Psoas muscle (tissue), 8 donors: ENCODE results near the gene WDR70. TPM values are rescaled to one million over a fixed set of nuclear protein-coding genes. Genes with fewer than 3 reads are reported as not detected.
"Not testable (repeated sequence)": the region's sequence is repeated elsewhere in the genome, so short reads cannot be mapped to it uniquely, and the experiment has no call there.

Experiments
- ATAC-seq, 4 donors: fragments of 200-7000 bp; cut with Tn5 transposase; one replicate each; pipeline ENCODE4 v1.9.1; 2020; ENCODE audit warnings: moderate library complexity in 3 of 4, mild to moderate bottlenecking in 2 of 4
- DNase-seq, 2 donors: peaks; one replicate each; pipeline ENCODE4 v3.0.0-alpha.2; 2020
- H3K27ac ChIP-seq: fragments of 200-600 bp; one replicate; pipeline ENCODE4 v1.8.0; 2022
- H3K27me3 ChIP-seq, 3 donors: fragments of 200-600 bp in 1 of 3; one replicate each; pipeline versions ENCODE4 v1.6.1 to v1.8.0; 2013 to 2022; ENCODE audit warnings: low read length in 2 of 3, mild to moderate bottlenecking in 2 of 3, moderate library complexity in 1 of 3; ENCODE audit not compliant: insufficient read depth in 3 of 3
- H3K36me3 ChIP-seq, 2 donors: fragments of 200-600 bp in 1 of 2; one replicate each; pipeline versions ENCODE4 v1.6.1 to v1.8.0; 2013 to 2022; ENCODE audit warnings: low read depth in 1 of 2, mild to moderate bottlenecking in 1 of 2, moderate library complexity in 1 of 2; ENCODE audit not compliant: insufficient read depth in 1 of 2
- H3K4me1 ChIP-seq: fragments of 200-600 bp; one replicate; pipeline ENCODE4 v1.8.0; 2022
- H3K4me3 ChIP-seq: fragments of 200-600 bp; one replicate; pipeline ENCODE4 v1.8.0; 2022; ENCODE audit warnings: mild to moderate bottlenecking
- H3K9me3 ChIP-seq: fragments of 200-600 bp; one replicate; pipeline ENCODE4 v1.8.0; 2022
- CTCF ChIP-seq: fragments of 200-600 bp; IDR thresholded peaks from one replicate; pipeline ENCODE4 v1.8.0; 2022; ENCODE audit warnings: antibody characterized with exemption
- WGBS, 3 donors: extraction: QIAGEN DNeasy Blood & Tissue Kit; methylation state at CpG; one replicate each; pipeline versions ENCODE4 v1.1.6 to v1.1.7; 2013; 5-methylcytosine and 5-hydroxymethylcytosine counted together
- intact Hi-C, 2 donors: fragments of 100-400 bp; cut with DNase I; formaldehyde crosslinking; loops; one replicate each; pipeline versions ENCODE4 v1.11.0 to v1.14.2; 2022
- polyA plus RNA-seq, 3 donors: library from polyadenylated mRNA; stranded (reverse); fragments of 200-250 nt; gene quantifications; one replicate each; pipeline ENCODE4 v1.2.3, GENCODE V29; 2013
- total RNA-seq, 4 donors: library from RNA; stranded (reverse); fragmentation: NEBNext Ultra II Directional in 2 of 4; extraction: Animal tissue kit (Norgen Biotek cat#: 25700) in 2 of 4; gene quantifications; one replicate each; pipeline versions ENCODE4 v1.2.1 to v1.2.4, GENCODE V29; 2021 to 2023
- donor health status: healthy with polysubstance abuse.
- donor health status: DM: no; HTN: no; CAD: no; lungs with moderate emphysema.
- donor health status: Bipolar disorder and iron deficiency.
- donor health status: healthy.
- donor health status: DM: yes; HTN: yes; CAD: no.
- donor health status: DM: no; HTN: no; CAD: no.
- donor health status: DM: no; HTN: no; CAD: no.
- donor health status: DM: yes; HTN: yes; CAD: no.

WDR70 gene
- total and polyA plus RNA-seq, 7 donors = 16.3 to 37.8 (median 26.0) TPM

DNA sequence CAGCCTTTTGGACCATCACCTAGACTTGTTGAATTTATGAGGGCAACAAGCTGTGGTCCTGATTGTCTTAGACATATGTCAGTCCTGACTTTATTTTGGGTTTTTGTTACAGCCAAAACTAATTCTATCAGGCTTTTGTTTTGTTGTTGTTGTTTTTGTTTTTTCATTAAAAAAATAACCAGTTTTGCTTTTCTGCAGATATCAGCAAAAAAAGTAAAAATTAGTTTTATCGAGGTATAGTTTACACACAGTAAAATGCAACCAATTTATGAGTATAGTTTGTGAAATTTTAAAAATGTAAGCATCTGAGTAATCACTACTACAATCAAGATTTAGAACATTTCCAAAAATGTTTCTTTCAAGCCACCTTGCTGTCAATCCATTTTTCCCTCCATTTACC lies 48.9 kb downstream of the WDR70 start:
- Histone ChIP-seq H3K27ac (no peak overlapping the region), H3K4me3 (no peak overlapping the region), H3K27me3 (no peaks in the 10 kb centered on the region), H3K4me1 (no peaks in the 10 kb centered on the region), H3K9me3 (no peaks in the 10 kb centered on the region), H3K36me3 (peaks cover 0 to 33% of the 10 kb centered on the region in 2 donors)
- intact Hi-C loops = no loop called here
- ATAC-seq (no peak), DNase-seq (no peak)
- no peak for TF ChIP-seq CTCF
- WGBS, 3 donors = 87 to 95% (median 91%) methylated on average over 1 of the region's 1 CpG

DNA sequence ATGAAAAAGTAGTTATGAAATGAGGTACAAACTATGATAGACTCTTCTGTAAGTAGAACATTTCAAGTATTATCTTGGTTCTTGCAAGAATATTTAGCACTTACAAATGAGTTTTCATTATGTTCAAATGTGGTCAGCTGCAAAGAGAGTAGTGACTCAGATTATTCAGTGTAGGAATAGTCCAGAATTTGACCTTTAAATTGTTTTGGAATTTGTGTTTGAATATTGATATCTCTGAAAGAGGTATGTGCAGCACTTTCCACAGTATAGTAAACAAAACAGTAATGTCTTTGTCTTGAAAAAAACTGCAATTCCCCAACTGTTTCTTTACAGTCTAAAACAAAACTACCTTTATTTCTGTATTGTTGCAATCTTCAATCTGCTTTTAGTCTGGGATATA lies 56.1 kb downstream of the WDR70 start:
- no peak for ATAC-seq
- no peak for DNase-seq
- no peaks in the 10 kb centered on the region for H3K27me3 ChIP-seq
- H3K36me3 ChIP-seq = peaks cover 0 to 26% of the 10 kb centered on the region in 2 donors
- no peak overlapping the region for H3K4me3 ChIP-seq
- no peaks in the 10 kb centered on the region for H3K4me1 ChIP-seq
- intact Hi-C loops = no loop called here
- no peak overlapping the region for H3K27ac ChIP-seq
- no peak for TF ChIP-seq CTCF
- H3K9me3 ChIP-seq = no peaks in the 10 kb centered on the region

- Histone ChIP-seq H3K9me3 (no peaks in the 10 kb centered on the region), H3K27ac (no peak overlapping the region), H3K36me3 (peaks cover 0 to 19% of the 10 kb centered on the region in 2 donors), H3K4me1 (no peaks in the 10 kb centered on the region), H3K4me3 (no peak overlapping the region), H3K27me3 (no peaks in the 10 kb centered on the region)
- ATAC-seq (no peak), DNase-seq (no peak)
- WGBS, 3 donors = 90 to 93% (median 91%) methylated on average over 3 of the region's 3 CpGs
- TF ChIP-seq CTCF = no peak
- intact Hi-C loops = no loop called here
These were observed 57.2 kb downstream of the WDR70 start for GRCh38 chr5:37436146-37436934.

- H3K27ac ChIP-seq = no peak overlapping the region
- H3K27me3 ChIP-seq = no peaks in the 10 kb centered on the region
- 96 to 98% (median 97%) methylated on average over 2 of the region's 2 CpGs for WGBS, 3 donors
- intact Hi-C loops = no loop called here
- TF ChIP-seq CTCF = no peak
- H3K4me3 ChIP-seq = no peak overlapping the region
- peaks cover 0 to 17% of the 10 kb centered on the region in 2 donors for H3K36me3 ChIP-seq
- DNase-seq (no peak), ATAC-seq (no peak)
- H3K9me3 ChIP-seq = no peaks in the 10 kb centered on the region
- no peaks in the 10 kb centered on the region for H3K4me1 ChIP-seq
These were observed 58.6 kb downstream of the WDR70 start for GRCh38 chr5:37437711-37438110.

DNA sequence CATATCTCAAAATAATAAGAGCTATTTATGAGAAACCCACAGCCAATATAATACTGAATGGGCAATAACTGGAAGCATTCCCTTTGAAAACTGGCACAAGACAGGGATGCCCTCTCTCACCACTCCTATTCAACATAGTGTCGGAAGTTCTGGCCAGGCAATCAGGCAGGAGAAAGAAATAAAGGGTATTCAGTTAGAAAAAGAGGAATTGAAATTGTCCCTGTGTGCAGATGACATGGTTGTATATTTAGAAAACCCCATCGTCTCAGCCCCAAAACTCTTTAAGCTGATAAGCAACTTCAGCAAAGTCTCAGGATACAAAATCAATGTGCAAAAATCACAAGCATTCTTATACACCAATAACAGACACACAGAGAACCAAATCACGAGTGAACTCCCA lies 66.7 kb downstream of the WDR70 start:
- H3K36me3 ChIP-seq = peaks cover 0 to 14% of the 10 kb centered on the region in 2 donors
- WGBS, 3 donors = 89 to 93% (median 93%) methylated on average over 3 of the region's 3 CpGs
- DNase-seq, H3K4me3 ChIP-seq, H3K27me3 ChIP-seq, ATAC-seq, intact Hi-C loops, H3K4me1 ChIP-seq, H3K9me3 ChIP-seq, H3K27ac ChIP-seq: not testable (repeated sequence)
